Activated T-cell treated with anti-CD3 and anti-CD28 coated beads, Interleukin-2, amount 50 U/mL, for 1 hour (primary cell): Measurements from ENCODE around the gene FBXO40.

ENCODE experiments used
- DNase-seq: peaks from one replicate; pipeline ENCODE4 v3.0.0-alpha.2; 2020

FBXO40 gene

DNA sequence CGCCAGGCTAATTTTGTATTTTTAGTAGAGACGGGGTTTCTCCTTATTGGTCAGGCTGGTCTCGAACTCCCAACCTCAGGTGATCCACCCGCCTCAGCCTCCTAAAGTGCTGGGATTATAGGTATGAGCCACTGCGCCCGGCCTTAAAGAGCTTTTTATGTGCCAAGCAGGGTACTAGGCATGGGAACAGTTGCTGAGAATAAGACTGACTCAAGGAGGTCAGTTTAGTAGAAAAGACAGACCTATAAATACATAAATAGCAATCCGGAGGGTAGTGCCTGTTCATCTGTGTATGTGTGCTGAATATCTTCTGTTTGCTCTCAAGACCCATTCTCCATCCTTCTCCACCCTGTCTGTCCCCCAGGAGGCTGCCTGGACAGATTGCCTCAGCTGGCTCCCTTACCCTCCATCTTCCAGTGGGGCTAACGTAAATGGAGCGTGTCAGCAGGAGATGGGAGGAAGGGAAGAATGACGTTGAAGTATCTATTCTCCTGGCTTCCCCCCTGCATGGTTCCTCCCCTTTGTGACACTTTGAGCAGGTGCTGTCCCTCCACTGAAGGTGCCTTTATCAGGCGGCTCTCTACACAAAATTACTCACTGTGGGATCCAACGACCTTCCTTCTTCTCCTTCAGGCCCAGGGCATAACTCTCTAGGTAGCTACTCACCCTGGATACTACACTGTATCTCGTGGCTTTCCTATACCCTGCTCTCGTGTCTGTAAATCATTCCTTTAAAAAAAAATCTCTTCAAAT, 31.1 kb downstream of the FBXO40 start:
- no peak for DNase-seq

DNA sequence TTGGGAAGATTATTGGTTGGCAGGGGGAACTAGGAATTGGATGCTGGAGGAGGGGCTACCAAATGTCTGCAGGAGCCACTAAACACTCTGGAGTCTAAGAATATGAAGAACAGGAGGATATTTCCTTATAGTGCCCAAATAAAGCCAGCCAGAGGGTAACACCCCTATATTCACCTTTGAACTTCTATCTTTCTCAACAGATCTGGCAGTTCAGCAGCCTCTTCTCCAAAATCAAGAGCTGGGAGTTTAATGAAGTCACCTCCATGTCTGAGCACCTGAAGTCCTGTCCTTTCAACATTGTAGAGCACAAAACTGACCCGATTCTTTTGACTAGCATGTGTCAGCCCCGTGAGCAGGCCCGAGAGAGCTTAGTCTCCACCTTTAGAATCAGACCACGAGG, 33.3 kb downstream of the FBXO40 start:
- DNase-seq: no peak

DNA sequence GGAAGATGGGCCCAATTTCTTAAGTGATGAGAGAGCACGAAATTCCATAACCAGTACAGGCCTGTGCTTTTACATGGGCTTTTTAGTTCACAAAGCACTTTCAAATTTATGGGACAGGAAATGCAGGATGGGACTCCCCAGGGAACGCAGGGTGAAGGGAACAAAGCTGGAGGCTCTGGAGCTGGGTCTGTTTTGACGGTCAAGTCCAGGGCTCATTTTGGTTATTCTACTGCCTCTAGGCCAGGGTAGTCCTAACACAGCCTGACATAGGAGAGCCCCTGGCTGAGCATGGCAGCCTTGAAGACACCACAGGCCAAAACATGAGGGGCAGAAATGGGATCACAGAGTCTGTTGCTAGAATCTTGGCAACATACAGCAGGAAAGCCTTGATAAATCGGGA, 34.0 kb downstream of the FBXO40 start:
- DNase-seq: no peak

DNA sequence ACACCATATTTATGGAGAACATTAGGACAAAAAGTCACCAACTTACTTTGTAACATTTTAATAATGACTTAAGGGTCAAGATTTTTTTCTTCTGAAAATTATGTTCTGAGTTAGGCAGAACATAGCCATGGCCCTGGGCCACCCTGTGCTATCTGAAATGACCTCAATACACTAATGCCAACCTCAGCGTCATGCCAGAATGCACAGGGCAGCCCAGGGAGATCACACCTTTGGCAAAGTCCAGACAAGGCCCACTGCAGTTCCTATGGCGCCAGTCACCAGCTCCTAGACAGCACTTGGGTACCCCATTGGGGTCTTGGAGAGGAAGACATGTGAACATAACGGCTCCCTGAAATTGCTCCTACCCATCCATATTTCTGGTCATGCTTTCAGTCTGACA, 34.4 kb downstream of the FBXO40 start:
- DNase-seq: no peak

DNA sequence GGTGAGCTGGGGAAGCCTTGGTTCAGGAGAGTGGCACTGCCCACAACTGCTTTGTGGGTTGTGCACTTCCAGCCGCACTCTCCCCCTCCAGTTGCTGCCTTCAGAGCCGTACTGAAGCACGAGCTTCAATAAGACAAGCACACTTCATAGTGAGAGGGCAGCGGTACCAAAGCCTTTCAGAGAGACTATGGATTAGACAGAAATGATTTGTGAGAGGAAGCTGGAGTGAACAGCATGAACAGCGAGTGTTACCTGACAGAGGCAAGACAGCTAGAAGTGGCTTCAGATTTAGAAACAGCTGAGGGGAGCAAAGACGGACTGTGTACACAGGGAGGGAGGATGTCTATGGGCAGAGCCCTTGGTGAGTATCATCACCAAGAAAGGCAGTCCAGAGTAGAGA, 36.4 kb downstream of the FBXO40 start:
- no peak for DNase-seq

DNA sequence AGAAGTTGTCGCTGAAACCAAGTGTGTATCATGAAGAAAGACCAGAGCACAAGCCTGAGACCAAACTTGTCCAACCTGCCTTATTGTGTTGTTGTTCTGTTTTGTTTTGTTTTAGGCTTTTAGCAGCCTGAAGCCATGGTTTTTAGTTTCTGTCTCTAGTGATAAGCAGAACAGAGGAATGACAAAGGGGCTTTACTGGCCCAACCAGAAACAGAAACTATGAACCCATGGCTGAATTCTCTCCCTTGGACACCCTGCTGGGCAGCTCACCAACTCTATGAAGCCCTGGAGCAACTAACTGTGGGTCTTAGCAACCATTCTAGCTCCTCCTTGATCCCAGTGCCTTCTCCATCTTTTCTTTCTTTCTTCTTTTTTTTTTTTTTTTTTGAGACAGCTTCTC, 37.2 kb downstream of the FBXO40 start:
- no peak for DNase-seq

DNA sequence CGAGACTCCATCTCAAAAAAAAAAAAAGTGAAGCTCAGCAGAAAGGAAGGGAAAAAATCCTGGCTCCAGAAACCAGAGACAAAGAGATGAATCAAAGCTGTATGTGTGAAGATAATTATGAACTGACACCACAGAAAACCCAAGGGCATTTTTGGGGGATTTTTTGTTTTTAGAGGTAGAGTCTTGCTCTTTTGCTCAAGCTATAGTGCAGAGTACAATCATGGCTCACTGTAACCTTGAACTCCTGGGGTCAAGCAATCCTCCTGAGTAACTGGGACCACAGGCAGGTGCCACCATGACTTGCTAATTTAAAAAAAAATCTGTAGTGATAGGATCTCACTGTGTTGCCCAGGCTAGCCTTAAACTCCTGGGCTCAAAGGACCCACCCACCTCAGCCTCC, 44.7 kb downstream of the FBXO40 start:
- no peak for DNase-seq

DNA sequence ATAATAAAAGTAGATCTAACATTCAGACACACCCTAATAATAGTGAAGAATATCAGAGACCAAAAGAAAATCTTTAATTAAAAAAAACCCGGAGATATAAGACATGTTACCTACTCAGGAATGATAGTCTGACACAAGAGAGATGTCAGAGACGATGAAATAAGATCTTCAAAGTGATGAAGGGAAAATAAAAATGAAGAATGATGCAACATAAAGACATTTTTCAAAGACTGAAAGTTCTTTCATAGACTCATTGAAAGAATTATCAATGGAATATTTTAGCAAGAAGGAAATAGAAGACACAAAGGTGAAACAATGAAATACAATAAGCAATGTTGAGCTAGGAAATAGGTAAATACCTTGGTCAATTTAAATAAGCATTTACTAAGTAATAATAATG, 47.9 kb downstream of the FBXO40 start:
- DNase-seq: no peak

DNA sequence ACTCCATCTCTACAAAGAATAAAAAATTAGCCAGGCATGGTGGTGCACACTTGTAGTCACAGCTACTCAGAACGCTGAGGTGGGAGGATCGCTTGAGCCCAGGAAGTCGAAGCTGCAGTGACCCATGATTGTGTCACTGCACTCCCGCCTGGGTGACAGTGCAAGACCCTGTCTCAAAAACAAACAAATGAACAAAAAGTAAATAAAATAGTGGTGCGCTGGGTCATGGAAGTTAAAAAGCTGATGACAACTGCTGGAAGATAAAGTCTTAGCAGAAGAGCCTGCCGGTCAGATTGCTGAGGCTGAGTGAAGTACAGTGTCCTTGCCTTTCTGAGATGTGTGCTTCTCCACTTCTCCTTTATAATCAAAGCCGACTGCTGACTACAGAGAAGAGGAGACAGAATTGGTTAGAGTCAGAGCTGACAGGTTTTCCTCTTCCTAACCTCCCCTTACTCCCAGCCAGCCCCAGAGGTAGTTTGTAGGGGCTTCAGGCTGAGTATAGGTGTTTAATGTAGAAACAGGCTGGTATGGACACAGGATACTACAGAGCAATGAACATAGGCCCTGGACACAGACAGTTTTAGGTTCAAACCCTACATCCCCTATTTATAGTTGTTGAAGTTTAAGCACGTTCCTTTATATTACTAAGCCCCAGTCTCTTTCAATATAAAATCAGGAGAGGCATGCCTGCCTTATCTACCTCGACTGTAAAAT, 49.6 kb downstream of the FBXO40 start:
- DNase-seq: no peak

DNA sequence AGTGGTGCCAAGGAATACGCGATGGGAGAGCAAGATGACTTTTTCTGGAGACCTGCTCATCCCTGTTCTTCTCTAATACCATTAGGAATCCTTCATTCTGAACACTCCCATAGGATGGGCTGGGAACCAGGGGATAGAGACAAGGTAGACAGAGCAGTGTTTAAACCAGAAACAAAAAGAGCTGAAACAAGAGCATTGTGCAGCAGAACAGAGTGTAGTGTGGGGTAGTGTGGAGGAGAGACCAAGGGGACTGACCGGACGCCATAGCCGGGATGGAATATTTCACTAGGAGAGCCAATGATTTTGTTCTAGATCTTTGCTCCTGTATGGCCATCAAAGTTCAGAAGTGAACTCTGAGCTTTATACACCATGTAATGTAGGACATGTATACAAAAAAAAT, 51.9 kb downstream of the FBXO40 start:
- DNase-seq: no peak

DNA sequence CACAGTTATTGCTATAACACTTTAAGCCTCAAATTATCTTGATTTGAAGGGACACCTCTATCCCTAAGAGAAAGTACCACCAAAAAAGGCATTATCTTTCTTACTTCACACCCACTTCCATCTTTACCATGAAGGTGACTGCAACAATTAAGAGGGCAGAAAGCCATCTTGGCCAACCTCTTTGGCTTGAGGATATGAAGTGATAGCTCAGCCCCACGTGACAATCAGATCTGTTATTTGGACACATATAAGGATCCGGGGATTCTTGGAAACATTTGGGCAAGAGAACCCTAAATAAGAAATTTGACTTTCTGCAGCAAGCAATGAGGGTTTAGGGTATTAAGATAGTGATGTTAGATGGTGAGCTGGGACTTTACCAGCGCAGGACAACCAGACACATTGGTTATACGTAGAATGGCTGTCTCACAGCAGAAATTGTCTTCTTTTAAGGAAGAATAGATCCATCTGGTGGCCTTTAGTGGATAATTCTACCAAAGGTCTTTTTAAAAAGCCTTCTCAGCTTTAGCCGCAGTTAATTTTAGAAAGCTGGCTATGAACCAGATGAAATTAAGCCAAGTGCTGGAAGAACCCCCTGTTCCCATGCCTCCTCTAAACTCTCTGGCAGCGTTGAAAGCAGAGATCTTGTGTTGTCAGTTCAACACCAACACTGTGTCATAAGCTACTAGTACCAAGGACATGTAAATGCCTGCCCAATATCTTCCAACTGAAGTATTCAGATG, 55.2 kb downstream of the FBXO40 start:
- DNase-seq: no peak

DNA sequence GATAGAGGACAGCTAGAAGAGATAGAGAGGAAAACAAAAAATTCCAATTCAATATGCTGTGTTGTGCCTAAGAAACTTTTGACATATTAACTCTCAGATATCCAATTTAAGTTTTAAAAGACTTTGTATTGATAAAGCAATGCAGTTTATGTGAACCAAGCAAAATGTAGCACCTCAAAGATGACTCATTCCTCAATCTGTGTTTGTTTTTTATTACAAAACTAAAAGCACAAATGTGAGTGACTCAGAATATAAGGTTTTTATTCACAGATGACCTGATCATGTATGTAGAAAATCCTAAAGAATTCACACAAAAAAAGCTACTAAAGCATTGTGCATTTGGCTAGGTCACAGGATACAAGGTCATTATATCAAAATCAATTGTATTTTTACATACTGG, 56.5 kb downstream of the FBXO40 start:
- no peak for DNase-seq

DNA sequence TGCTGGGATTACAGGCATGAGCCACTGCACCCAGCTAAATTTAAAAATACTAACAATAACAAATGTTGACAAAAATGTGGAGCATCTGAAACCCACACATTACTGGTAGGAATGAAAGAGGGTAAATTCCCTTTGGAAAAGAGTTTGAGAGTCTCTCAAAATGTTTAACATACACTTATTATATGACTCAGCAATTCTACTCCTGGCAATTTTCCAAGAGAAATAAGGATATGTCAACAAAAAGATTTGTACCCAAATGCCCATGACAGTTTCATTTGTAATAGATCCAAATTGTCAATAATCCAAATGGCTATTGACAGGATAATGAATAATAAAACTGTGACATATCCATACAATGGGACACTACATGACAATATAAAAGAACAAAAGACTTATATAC, 58.5 kb downstream of the FBXO40 start:
- DNase-seq: no peak

DNA sequence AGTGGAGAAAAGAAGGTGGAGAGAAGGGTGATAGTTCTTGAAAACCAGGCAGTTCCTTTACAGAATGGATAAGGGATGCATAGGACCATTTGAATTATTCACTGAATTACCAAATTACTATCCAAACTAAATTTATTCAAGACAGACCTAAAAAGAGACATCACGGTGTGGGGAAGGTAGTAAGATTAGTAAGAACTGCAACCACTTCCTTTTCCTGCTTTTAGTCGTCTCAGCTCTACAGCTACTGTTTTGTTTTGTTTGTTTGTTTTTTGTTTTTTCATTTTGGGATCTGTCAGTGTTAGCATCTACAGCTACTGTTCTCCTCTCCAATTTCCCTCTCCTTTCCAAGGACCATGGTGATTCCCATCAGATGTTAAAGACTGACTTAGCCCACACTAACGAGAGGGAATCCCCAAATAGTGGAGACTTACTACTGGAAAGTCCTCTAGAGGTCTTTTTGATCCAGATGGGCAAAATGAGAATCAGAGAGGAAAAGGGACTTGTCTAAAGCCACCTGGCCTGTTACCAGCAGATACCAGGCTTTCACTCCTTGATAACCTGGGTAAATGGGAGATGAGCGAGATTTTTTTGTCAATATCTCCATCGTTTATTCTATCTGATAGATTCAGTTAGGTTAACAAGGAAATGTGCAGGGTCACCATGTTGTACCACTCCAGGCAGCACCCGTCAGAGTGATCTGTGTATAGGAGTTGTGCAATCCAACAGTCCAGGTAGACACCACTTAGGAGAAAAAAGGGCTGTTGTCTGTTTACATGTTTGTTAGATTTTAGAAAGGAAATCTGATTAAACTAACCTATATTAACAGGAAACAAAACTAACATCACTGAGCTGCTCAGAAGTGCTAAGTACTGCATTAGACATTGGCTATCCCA, 61.6 kb downstream of the FBXO40 start:
- DNase-seq: no peak

DNA sequence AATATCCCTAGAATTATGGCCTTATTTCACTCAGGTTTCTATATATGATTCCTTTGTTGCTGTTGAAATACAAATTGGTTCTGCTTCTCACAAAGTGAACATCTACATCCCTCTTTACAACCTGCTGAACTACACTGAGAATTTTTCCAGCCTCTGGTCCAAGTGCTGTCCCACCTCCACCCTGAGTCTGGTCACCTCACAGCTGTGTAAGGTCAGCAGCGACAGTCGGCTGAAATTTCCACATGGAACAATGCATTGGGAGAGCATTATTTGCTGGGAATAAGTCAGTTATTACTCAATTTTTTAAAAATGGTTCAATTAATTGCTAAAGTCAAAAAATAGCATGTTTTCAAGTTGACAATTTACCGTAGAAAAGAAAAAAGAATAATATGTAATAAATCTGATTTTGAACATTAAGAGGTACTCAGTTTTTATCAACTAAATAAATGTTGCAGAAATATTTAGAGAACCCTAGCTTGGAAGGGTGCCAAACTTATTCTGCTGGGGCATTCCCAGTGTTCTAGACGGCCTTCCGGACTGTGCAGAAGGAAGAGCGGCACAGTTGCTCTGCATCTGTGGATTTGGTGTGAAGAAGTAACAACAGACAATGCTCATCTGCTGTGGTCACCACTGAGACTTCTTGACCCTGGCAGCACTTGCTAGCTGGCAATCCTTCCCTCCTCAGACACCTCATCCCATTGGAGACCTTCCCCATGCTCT, 65.7 kb downstream of the FBXO40 start:
- DNase-seq: no peak

DNA sequence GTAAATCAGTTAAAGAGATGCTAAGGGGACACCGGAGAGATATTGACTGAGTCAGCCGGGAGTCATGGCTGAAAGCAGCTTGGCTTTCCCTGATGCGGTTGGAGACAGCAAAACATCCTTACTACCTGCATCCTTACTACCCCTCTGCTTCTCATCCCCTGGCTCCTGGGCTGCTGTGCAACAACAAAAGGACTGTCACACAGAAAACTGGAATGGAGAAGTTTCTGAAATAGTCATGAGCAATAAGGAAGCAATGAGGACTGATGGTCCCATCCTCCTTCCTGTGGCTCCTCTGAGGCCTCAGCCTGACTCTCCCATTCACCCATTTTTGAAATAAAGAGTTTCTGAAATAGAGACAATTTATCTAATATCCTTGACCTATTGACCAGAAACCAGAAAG, 66.4 kb downstream of the FBXO40 start:
- no peak for DNase-seq

DNA sequence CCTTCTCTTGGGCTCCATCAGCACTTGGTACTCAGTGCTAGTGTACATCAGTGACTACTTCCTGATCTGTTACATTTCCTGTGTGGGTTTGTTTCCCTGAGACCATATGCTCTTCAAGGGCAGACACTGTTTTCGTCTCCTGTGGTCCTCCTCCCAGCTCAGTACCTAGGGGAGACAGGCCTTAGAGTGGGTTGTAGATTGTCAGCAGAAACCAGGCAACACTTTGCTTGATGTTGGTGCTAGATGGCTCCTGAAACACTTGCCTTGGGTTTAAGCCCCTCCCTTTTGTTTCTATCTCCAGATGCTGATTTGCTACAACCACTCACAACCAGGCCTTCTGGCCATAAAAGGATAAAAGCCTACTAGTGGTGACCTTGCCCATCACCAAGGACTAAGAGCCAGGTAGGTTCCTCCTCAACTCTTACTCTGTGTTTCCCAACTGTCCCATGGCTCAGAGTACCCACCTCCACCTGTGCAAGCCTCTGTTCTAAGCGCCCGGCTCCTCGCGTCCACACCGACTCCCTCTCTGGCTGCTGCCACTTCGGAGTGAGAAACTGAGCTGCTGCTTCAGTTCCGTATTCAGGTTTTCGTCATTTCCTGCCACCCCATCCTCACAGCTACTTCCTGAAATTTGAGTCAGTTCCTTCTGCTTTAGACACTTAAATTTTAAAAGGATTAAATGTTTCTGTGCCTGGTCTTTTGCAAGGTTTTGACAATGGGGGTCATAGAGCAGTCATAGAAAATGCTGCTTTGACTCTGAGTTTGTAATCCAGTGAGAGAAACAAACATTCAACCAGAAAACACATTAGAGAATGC, 67.4 kb downstream of the FBXO40 start, which contains the start of gene HCLS1:
Gene HCLS1, minus strand, starts transcription at position 548 of the 816 bp plus-strand sequence. CDS start 2,556 bp downstream, outside the sequence.
- DNase-seq: peak; percentile 76

DNA sequence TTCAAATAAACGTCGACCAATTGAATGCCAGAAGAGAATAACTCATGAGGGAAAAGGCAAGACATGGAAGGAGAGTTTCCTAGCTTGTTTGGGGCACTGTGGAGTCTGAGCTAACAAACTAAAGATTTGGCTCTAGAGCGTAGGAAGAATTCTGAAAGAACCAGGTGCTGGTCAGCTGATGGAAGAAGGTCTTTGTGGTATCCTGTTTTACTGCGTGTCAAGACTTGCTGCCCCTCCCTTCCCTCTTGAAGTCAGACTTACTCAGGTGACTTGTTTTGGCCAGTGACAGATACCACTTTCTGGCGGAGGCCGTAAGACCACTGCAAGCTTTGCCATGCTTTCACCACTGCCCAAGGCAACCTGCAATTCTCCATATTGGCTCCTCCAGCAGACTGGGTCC, 68.2 kb downstream of the FBXO40 start:
- DNase-seq: no peak

DNA sequence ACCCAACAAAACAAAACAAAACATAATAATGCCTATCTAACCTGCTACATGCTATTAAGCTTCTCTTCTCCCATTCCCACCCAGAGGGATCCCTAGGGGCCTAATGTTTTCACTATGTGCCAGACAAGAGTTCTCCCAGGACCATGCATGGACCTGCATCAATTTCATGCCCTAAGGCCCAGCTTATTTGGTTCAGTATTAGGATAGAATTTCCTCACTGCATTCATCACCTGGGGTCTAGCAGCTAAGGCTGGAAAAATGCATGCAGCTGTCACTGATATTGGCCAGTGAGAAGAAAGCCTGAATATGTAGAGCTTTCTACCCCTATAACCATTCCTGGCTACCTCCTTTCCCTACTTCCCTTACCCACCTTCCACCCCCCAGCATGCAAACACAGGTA, 69.6 kb downstream of the FBXO40 start:
- DNase-seq: no peak

DNA sequence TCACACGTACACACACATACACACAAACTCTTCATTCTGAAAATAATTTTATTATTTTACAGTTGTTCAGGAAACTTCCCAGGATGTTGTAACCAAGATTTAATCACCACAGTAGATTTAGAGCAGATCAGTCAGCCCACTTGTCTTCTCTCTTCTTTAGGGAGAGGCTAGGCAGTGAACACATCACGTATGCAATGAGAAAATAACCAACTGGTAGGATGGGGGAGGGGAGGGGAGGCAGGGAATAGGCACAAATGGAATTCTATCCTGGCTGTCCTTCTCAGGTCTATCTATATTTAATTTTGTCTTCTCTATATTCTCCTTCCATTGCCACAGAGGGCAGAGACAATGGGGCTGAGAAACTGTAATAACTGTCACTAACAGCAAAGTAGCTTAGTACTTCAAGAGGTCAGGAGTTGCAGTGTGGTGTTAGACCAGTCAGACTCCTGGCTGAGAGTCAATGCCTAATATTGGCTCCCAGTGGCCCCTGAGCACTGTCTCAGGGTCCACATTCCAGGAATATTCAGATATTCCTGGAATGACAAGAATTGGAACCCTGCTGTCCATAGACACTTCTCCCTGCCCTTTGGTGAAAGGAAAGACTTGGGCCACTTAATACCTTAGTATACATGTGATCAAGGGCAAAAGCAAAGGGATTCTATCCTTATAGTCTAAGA, 70.1 kb downstream of the FBXO40 start:
- DNase-seq: no peak

DNA sequence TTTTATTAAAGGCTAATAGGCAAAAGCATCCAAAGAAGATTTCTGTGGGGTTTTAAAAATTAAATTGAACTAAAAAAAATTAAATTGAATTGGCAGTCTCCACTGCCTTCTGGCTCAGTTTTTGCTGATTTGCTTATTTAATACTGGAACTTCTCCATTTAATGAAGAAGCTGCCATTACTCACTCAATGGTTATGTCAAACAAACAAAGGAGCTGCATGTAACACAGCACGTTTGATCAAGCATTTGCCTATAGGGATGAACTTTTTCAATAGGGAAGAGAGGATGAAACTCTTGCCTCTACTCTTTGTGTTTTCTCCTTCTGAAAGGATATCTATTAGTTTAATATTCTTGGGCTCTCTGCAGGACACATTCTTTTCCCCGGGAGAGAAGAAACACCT, 72.3 kb downstream of the FBXO40 start:
- no peak for DNase-seq
